HG03196 (cell line): ENCODE measurements around the gene STMN1.

Experiments used
- ATAC-seq: cut with Tn5 transposase; IDR thresholded peaks from one replicate; pipeline ENCODE4 v1.9.1; 2021; ENCODE audit not compliant: unreplicated experiment

The STMN1 gene

GRCh38 chr1:25871704-25872494 lies 34.3 kb downstream of the STMN1 start:
- no peak for ATAC-seq

DNA sequence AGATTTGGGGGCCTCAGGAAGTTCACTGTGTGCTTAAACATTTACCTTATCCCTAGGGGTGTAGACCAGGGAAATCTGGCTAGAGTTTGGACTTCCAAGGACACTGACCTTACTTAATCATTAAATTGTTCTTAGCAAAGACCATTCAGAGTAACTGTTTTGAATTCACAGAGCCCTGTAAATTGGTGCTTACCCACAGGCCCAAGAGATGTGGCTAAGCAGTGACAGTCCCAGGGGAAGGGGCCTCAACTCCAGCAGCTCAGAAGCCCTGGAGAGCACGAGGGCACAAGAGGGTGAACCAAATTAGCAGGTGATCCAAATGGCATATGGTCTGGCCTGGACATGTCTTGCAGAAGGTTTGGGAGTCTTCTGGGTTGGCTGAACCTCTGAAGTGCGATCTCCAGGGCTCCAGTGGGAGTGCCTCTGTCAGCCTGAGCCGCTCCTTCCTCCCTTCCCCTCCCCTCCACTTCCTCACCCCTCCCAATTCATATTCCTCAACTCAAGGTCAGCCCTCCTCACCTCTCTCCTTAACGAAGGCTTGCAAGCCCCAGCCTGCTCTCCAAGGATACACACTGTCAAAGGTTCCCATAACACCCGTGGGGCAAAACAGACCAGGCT lies 35.0 kb downstream of the STMN1 start:
- ATAC-seq: no peak

DNA sequence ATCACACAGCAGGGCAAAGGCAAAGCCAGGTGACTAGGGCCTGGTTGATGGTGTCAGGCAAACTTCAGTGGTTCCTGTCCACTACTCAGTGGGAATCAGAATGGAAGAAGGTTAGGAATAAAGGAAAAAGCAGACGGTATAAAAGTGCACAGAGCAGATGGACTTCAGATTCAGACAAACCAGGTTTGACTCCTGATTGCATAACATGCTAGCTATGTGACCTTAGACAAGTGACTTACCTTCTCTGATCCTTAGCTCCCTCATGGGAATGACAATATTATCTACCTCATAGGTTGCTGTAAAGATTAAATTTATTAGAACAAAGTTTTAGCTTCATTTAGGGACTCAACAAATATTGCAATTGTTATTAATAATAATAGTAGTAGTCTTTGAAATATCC lies 35.6 kb downstream of the STMN1 start:
- no peak for ATAC-seq

DNA sequence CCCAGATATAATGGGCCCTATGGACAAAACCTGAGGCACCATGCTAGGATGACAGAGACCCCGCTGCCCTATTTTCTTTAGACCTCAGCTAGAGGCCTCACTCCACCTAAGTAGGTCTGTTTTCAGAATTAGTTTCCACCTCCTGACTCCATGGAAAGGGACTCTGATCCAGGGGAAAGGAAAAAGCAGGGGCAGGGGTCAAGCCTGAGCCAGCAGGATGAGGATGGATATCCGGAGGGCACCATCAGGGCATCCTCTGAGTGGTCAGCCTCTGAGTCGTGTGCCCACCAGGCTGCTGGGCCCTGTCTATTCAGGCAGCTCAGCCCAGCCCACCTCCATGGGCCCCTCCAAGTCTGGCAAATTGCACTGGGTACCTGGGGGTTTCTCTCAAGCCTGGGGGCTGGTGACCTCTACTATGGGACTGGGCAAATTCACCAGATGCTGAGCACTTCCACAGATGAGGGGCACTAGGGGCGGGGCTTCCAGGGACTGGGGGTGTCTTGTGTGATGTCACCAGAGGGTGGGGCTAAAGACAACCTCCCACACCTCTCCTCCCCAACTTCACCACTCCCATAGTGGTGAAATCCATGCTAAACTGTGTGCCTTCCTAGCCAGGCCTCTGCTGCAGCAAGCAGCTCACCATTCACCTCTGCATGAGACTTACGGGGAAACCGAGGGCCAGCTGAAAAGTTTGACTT lies 36.2 kb downstream of the STMN1 start:
- ATAC-seq: no peak

GRCh38 chr1:25867210-25867991 lies 38.8 kb downstream of the STMN1 start:
- ATAC-seq: no peak

DNA sequence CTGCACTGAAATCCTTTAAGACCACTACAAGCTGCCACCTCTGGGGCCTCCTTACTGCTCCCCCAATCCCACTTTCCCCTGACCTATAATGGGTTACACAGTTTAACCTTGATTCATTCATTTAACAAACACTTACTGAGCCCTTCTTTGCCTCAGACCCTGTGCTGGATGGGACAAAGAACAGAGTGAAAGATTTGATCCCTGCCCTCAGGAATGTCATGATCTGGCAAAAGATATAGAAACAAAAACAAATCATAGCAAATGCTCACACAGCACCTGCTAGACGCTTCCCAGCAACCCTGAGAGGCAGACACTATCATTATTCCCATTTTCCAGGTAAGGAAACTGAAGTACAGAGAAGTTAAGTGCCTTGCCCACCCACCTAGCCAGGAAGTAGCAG lies 39.9 kb downstream of the STMN1 start:
- no peak for ATAC-seq

DNA sequence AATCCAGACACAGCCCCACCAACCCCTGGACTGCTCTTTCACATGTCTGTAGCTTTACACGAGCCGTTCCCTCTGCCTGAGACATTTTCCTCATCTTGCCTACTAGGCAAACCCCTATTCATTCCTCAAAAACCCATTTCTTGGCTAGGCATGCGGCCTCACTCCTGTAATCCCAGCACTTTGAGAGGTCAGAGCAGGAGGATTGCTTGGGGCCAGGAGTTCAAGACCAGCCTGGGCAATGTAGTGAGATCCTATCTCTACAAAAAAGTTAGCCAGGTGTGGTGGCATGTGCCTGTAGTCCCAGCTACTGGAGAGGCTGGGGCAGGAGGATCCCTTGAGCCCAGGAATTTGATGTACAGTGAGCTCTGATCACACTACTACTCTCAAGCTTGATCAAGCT lies 41.8 kb downstream of the STMN1 start:
- ATAC-seq: no peak

DNA sequence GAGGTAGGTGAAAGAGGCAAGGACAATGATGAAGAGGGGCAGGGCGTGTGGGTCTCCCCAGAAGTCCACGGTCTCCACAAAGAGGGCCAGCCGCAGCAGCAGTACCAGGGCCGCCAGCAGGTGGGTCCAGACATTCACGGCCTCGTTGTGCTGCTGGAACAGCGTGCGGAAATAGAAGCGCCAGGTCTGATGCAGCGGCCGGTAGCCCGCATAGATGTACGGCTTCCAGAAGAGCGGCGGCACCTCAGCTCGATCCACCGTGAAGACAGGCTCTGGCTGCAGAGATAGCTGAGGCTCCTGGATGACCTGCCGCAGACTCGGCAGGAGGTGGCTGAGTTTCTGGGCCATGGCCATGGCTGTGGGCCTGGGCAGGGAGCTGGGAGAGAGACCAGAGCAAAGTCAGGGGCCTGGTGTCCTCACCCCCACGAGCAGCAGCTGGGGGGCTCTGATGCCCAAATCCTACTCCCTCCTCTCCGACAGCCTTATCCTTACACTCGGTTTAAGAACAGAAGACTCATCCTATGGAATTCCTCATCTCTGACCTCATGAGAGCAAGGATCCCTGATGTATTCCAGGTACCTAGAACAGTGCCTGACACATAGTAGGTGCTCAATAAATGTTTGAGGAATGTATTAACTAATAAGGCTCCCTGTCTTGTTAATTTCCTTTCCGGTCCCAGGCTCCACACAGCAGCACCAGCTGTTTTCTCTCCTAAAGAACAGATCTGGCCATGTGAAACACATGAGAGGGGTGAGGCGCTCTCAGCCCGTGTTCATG lies 42.5 kb downstream of the STMN1 start:
- no peak for ATAC-seq

- no peak for ATAC-seq
Observed at GRCh38 chr1:25862785-25863485, 43.3 kb downstream of the STMN1 start.

- no peak for ATAC-seq
Observed at GRCh38 chr1:25861316-25862286, 44.6 kb downstream of the STMN1 start.

GRCh38 chr1:25858906-25859789 lies 47.1 kb downstream of the STMN1 start, which contains the start of gene AUNIP:
AUNIP (minus strand) TSS chr1:25859457; CDS start chr1:25859357, 100 bp downstream.
- ATAC-seq: peak; percentile 66

DNA sequence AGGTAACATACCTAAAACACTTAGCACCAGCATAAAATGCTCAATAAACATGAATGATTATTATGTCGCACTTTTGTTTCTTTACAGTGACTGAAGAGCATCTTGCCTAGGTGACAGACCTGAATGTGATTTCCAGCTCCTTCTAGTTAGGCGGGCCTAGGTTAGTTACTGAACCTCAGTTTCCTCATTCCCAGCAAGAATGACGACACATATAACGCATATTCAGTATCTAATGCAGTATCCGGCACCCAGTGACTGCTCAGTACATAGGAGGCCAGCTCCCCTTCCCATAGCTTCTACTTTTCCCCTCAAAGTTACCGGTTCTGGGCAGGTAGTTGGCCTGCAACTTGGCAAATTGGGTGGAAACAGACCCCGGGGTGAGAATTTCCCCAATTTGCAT lies 47.7 kb downstream of the STMN1 start:
- ATAC-seq: no peak

GRCh38 chr1:25856856-25857255 lies 49.4 kb downstream of the STMN1 start:
- ATAC-seq: no peak

- no peak for ATAC-seq
Observed at GRCh38 chr1:25854554-25854953, 51.7 kb downstream of the STMN1 start.
